GM19023 (cell line): ENCODE data around the gene CCDC126.
"Not testable (repeated sequence)": the region's sequence is repeated elsewhere in the genome, so short reads cannot be mapped to it uniquely, and the experiment has no call there.

Experiments
- ATAC-seq: cut with Tn5 transposase; IDR thresholded peaks from one replicate; pipeline ENCODE4 v1.9.1; 2021; ENCODE audit warnings: mild to moderate bottlenecking, moderate library complexity; ENCODE audit not compliant: unreplicated experiment

Gene CCDC126

DNA sequence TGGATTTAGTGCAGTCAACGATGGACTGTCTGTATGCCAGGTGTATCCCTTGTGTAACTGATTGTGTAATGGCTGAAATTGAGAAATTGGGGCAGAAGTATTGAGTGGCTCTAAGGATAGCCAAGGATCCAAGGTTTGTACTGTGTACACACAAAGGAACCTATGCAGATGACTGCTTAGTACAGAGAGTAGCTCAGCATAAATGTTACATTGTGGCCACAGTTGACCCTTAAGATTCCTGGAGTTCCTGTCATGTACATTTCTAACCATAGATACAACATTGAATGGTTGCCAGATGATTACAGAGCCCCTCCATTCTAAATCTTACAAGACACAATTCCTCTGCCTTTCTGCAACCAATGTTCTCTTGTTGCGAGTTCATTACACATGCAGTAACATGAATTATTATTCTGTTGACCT lies 25.3 kb downstream of the CCDC126 start:
- no peak for ATAC-seq

GRCh38 chr7:23628370-23628769 lies 31.2 kb downstream of the CCDC126 start:
- ATAC-seq: no peak

- ATAC-seq: no peak
These were observed 36.2 kb downstream of the CCDC126 start for GRCh38 chr7:23633417-23633816.

- ATAC-seq: no peak
These were observed 48.6 kb downstream of the CCDC126 start for GRCh38 chr7:23645822-23646221.

DNA sequence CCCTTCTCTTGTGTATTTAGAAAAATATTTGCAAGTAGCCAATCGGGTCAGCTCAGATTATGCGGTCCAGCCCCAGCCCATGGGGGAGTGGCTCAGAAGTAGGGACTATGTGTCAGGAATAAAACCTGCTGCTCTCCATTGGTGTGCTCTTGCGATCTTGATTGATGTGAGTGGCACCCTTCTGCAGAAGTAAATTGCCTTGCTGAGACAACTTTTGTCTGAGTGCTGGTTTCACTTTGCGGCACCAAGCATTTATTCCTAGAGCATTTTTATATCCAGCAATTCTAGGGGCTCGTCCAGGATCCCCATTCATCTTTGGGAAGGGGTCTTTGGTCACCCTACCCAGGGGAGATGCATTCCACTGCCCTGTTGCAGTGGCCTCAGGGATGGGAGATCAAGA lies 56.8 kb downstream of the CCDC126 start:
- no peak for ATAC-seq

DNA sequence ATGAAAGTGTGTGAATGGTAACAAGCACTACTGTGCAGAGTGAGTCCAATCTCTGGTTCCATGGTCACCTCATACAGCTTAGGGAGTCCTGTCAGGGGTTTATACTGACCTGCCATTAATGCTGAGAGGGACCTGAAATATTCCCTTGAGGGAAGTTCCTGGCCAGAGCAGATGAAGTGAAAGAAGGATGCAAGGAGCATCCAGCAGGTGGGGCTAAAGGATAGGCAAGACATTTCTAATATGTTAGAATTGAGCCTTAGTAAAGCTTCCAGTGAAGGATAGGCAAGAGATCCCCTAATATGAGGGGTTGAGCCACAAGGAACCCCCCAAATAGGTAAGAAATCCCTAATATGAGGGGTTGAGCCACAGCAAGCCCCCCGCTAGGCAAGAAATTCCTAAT lies 57.3 kb downstream of the CCDC126 start:
- ATAC-seq: no peak

DNA sequence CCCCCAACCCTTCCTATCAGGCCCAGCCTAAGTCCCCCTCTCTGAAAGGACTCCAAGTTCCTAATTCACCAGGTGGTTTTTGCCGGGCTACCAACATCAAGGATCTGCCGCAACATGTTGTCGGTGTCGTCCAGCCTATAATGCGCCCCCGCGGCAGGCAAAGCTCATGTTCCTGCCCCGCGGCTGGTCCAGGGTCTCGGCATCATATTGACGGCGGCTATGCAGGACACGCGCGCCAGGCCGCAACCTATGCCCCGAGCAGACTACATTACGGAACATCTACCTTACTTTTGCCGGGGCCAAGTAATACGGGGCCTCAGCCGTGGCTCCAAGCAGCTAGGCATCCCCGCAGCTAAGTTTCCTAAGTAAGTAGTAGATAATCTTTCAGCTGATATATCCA lies 58.3 kb downstream of the CCDC126 start:
- no peak for ATAC-seq

DNA sequence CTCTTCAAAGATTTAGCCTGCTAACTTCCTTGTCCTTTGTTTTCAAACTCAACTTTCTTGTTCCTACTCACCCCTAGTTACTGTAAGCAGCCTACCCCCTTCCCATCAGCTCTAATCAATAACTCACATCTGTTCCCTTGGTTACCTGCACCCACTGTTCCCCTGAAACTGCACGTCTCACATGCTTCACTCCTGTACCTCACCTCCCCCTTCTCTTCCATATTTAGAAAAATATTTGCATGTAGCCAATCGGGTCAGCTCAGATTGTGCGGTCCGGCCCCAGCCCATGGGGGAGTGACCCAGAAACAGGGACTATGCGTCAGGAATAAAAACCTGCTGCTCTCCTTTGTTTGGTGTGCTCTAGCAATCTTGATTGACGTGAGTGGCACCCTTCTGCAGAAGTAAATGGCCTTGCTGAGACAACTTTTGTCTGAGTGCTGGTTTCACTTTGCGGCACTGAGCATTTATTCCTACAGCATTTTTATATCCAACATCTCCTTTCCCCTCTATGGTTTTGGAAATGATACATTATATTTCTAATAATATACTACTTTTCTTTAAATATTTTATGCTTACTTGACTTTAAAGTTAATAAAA lies 61.7 kb downstream of the CCDC126 start:
- no peak for ATAC-seq

GRCh38 chr7:23661385-23661784 lies 64.2 kb downstream of the CCDC126 start:
- no peak for ATAC-seq

- ATAC-seq: no peak
These were observed 65.2 kb downstream of the CCDC126 start for GRCh38 chr7:23662124-23662983.

DNA sequence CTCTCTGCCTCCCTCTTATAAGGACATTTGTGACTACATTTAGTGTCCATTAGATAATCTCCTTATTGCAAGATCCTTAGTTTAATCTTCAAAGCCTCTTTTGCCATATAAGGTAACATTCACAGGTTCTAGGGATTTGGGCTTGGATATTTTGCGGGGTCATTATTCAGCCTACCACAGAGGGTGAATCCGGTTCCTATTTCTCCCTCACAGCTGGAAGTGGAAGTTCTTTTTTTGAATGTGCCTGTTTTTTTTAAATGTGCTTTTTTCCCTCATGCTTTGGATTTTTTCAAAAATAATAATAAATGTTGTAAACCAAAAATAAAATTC lies 65.8 kb downstream of the CCDC126 start:
- ATAC-seq: no peak

- ATAC-seq: no peak
These were observed 66.9 kb downstream of the CCDC126 start for GRCh38 chr7:23664122-23664521.

GRCh38 chr7:23672033-23672432 lies 74.9 kb downstream of the CCDC126 start:
- no peak for ATAC-seq

DNA sequence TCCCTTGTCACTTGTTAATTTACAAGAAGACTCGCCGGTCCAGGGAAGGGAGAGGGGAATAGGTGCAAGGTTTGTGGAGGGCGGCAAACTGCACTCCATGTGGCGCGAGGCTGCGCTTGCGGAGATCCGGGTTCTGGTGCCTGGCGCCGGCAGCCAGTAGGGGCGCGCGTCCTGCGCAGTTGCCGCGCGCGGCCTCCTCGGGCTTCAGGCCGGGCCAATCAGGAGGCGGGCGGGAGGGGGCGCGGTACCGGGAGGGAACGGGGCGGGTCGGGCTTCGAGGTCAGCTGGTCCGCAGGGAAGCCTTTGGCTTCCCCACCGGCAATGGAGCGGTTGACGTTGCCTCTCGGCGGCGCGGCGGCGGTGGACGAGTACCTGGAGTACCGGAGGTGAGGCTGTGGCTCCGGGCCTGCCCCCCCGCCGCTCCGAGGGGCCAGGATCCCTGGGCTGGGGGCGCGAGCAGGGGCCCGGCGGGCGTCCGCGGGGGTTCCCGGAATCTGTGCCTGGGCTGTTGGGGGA lies 82.8 kb downstream of the CCDC126 start, which contains the start of gene FAM221A:
Gene FAM221A, plus strand, starts transcription at position 302 of the 516 bp plus-strand sequence. Its CDS starts 20 bp downstream, at position 322.
- ATAC-seq: peak; percentile 98

DNA sequence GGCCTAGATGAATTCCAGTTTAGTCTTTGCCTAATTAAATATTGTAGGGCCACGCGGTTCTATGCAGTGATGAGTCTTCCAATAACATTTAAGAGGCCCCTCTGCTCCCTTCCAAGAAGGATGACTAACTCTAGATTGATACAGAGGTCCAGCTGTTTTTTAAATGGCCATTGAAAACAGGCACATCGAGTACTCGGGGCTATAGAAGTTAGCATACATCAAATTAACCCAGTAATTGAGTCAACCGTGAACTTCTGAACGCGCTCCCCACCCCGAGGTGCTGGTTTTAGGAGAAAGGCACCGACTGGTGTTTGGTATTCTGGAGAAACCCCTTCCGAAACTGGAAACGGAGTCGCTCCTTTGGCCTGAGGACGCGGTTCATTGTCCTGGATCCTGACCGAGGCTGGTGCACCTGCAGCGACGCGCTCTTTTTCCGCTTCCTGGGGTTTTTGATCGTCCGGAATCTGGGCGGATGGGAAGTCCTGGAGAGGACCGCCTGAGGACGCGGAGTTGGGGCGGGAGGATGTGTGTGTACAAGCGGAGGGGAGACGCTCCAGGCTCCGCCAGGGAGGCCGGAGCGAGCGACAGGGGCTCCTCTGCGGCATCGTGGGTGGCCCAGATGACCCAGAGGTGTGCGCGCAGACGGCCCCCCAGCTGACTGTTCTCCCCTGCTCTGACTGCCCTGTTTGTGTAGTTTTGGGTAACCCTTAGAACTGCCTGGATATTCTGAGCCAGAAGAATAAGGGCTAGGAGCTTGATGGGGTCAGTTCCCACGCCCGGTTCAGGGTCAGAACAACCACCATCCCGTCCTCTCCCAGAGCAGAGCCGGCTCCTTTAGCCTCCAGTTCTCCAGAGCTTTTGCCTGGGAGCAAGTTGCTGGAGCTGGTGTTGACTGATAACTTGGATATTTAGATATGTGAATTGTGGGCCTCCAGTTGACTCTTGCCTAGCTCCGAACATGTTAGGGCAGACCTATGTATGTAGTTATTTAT lies 83.5 kb downstream of the CCDC126 start:
- ATAC-seq: peak; percentile 29

DNA sequence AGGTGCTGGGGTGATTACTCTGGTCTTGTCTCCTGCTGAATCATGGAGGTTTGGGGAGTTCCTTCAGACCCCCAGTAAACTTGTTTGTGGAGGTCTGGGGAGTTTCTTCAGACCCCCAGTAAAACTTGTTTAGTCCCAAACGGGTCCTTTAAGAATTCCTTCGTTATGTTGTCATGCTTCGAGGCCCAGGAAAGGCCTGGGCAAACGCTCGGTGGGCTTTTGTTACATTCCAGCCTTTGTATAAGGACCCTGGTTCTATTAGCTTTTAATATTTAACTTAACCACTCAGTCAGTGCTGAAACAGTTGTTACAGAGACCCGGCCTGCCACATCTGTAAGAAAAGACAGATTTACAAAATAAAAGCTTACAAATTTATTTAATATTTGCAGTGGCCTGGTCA lies 86.9 kb downstream of the CCDC126 start:
- ATAC-seq: not testable (repeated sequence)

DNA sequence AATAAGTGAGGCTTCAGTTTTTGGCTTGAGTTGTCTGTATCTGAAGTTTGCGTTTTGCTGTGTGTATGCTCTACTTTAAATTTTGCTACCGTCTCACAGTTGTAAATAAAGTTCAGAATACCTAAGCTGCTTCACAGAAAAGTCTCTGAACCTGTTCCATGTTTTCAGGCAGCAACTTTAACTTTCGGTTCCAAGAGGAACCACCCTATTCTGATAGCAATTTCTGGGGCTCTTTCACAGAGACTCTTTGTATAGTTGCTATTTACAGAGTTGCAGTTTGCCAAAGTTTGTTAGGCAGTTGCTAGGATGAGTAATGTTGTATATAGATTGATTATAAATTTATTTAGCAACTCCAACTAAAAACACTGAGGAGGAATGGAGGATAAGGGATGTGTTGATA lies 88.5 kb downstream of the CCDC126 start:
- no peak for ATAC-seq

DNA sequence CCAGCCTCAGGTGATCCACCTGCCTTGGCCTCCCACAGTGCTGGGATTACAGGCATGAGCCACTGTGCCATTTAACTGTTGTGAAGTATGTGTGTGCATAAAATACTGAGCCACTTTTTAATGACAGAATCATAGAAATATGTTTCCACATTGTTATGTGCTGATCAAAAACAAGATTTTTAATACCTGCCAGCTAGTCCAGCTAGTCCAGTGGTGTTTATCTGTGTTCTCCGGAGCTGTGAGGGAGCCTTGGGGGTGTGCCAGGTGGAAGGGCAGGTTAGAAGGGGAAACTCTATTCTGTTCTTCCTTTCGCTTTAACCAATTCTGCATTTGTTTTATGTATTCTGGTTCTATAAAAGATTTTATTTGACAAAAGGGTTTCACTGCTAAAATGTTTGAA lies 89.8 kb downstream of the CCDC126 start:
- no peak for ATAC-seq

GRCh38 chr7:23689165-23689564 lies 92.0 kb downstream of the CCDC126 start:
- no peak for ATAC-seq

- no peak for ATAC-seq
These were observed 94.1 kb downstream of the CCDC126 start for GRCh38 chr7:23691320-23691719.

DNA sequence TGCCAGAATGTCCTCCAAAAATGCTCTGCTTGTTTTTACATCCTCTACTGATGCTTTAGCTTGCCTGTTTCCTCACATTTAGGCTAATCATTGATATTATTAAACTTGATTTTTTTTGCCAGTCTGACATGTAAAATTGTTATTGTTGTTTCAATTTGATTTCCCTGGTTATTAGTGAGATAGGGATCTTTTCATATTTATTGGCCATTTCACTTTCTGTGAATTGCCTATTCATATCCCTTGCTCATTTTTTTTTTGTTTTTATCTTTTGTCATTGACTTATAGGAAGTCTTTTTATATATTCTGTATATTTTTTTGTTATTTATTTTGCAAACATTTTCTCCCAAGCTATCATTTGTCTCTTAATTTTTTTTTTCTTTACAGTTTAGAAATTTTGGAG lies 96.0 kb downstream of the CCDC126 start:
- ATAC-seq: no peak
